A673 (cell line): ENCODE results near the gene P4HA1. TPM values are rescaled to one million over a fixed set of nuclear protein-coding genes. Genes with fewer than 3 reads are reported as not detected.

ENCODE experiments used
- BruUV-seq: library from RNA; stranded (reverse); fragments of 400-500 nt; replicated peaks from 2 replicates; lab custom pipeline; 2021; lab: Mats Ljungman, UMichigan
- CTCF ChIA-PET: fragments of 300-600 bp; sonication (Branson Sonifier 250); formaldehyde crosslinking; loops from one replicate; lab custom pipeline; 2022; ENCODE audit warnings: antibody characterized with exemption; lab: Charles Lee
- POLR2A ChIA-PET: fragments of 300-600 bp; sonication (Branson Sonifier 250); formaldehyde crosslinking; loops from one replicate; lab custom pipeline; 2022; ENCODE audit warnings: antibody characterized with exemption; ENCODE audit not compliant: low non-redundant PET; lab: Charles Lee
- DNase-seq: peaks from one replicate; pipeline ENCODE4 v3.0.0-alpha.2; 2015; ENCODE audit warnings: low spot score
- H3K27ac ChIP-seq: fragments of 200-600 bp; sonication (generic); 2 replicates; pipeline ENCODE4 v1.5.1; 2016; ENCODE audit warnings: mixed run types, low read depth, mild to moderate bottlenecking, mixed read lengths, antibody characterized with exemption, low read length; ENCODE audit not compliant: poor library complexity, severe bottlenecking
- H3K27me3 ChIP-seq: fragments of 200-600 bp; sonication (generic); replicated peaks from 2 replicates; pipeline ENCODE4 v1.6.1; 2017; ENCODE audit warnings: mixed run types, low read depth, mild to moderate bottlenecking, mixed read lengths, antibody characterized with exemption, low read length; ENCODE audit not compliant: insufficient read depth, poor library complexity
- H3K36me3 ChIP-seq: fragments of 200-600 bp; sonication (generic); 2 replicates; pipeline ENCODE4 v1.6.1; 2016; ENCODE audit warnings: mixed run types, mild to moderate bottlenecking, mixed read lengths, antibody characterized with exemption, low read length; ENCODE audit not compliant: insufficient read depth, poor library complexity, severe bottlenecking
- H3K4me1 ChIP-seq: fragments of 200-600 bp; sonication (generic); 2 replicates; pipeline ENCODE4 v1.6.1; 2017; ENCODE audit warnings: mixed run types, mild to moderate bottlenecking, mixed read lengths, antibody characterized with exemption, low read length; ENCODE audit not compliant: insufficient read depth, poor library complexity, severe bottlenecking
- H3K4me3 ChIP-seq: fragments of 200-600 bp; sonication (generic); 2 replicates; pipeline ENCODE4 v1.5.1; 2016; ENCODE audit warnings: low read depth, mixed run types, mild to moderate bottlenecking, mixed read lengths, low read length; ENCODE audit not compliant: poor library complexity, severe bottlenecking
- H3K9me3 ChIP-seq: fragments of 200-600 bp; sonication (generic); 2 replicates; pipeline ENCODE4 v1.6.1; 2016; ENCODE audit warnings: mixed run types, low read depth, mild to moderate bottlenecking, mixed read lengths, antibody characterized with exemption, low read length; ENCODE audit not compliant: poor library complexity, severe bottlenecking
- CTCF ChIP-seq: fragments of 300-800, 200-600 bp; sonication (generic); conservative IDR thresholded peaks from 2 replicates; pipeline ENCODE4 v1.5.1; 2017; ENCODE audit warnings: low read depth, mild to moderate bottlenecking, antibody characterized with exemption, low read length, moderate library complexity, mixed read lengths
- EZH2 ChIP-seq: fragments of 200-600 bp; sonication (generic); IDR thresholded peaks from 2 replicates; pipeline ENCODE4 v1.6.1; 2017; ENCODE audit warnings: borderline replicate concordance, low read depth, mild to moderate bottlenecking, mixed read lengths, antibody characterized with exemption, low read length; ENCODE audit not compliant: poor library complexity, severe bottlenecking
- intact Hi-C: fragments of 100-400 bp; cut with micrococcal nuclease; formaldehyde crosslinking; loops from one replicate; pipeline ENCODE4 v1.10.0; 2022; ENCODE audit not compliant: unreplicated experiment
- total RNA-seq: library from RNA; stranded (reverse); gene quantifications from 2 replicates; pipeline ENCODE4 v1.2.3, GENCODE V29; 2021

P4HA1 gene
- total RNA-seq, 1 experiment from 2014 or later, result 36.5 TPM

- no TSS peak for BruUV-seq
- POLR2A ChIA-PET, result no interaction called here
- Histone ChIP-seq H3K9me3 (no peaks in the 10 kb centered on the region), H3K27ac (no peak overlapping the region), H3K4me3 (no peak overlapping the region), H3K36me3 (no peaks in the 10 kb centered on the region), H3K27me3 (no peaks in the 10 kb centered on the region), H3K4me1 (no peaks in the 10 kb centered on the region)
- DNase-seq, result no peak
- intact Hi-C loops, result no loop called here
- CTCF ChIA-PET, result no interaction called here
- no peak for TF ChIP-seq EZH2
- no peak for TF ChIP-seq CTCF
These were observed 22.8 kb upstream of the P4HA1 start for GRCh38 chr10:73119457-73119856.

GRCh38 chr10:73117976-73118743 lies 21.5 kb upstream of the P4HA1 start:
- Histone ChIP-seq H3K36me3 (no peaks in the 10 kb centered on the region), H3K27ac (no peak overlapping the region), H3K9me3 (no peaks in the 10 kb centered on the region), H3K4me1 (no peaks in the 10 kb centered on the region), H3K4me3 (no peak overlapping the region), H3K27me3 (no peaks in the 10 kb centered on the region)
- CTCF ChIA-PET, result no interaction called here
- intact Hi-C loops, result no loop called here
- POLR2A ChIA-PET, result no interaction called here
- TF ChIP-seq CTCF (no peak), EZH2 (no peak)
- BruUV-seq, result no TSS peak
- peak; percentile 29 for DNase-seq

- Histone ChIP-seq H3K4me3 (no peak overlapping the region), H3K4me1 (no peaks in the 10 kb centered on the region), H3K36me3 (no peaks in the 10 kb centered on the region), H3K27ac (no peak overlapping the region), H3K27me3 (no peaks in the 10 kb centered on the region), H3K9me3 (no peaks in the 10 kb centered on the region)
- ChIA-PET POLR2A (no interaction called here), CTCF (no interaction called here)
- intact Hi-C loops, result no loop called here
- DNase-seq, result no peak
- no peak for TF ChIP-seq EZH2
- TF ChIP-seq CTCF, result no peak
- BruUV-seq, result no TSS peak
These were observed 19.4 kb upstream of the P4HA1 start for GRCh38 chr10:73116017-73116416.
